PC-9 (cell line): Measurements from ENCODE around the gene CRACDL. TPM values are rescaled to one million over a fixed set of nuclear protein-coding genes. Genes with fewer than 3 reads are reported as not detected.
A peak's percentile ranks its signal among the peaks of the same experiment; 100 is the strongest.

Source experiments
- BruUV-seq: library from RNA; stranded (reverse); fragments of 400-500 nt; replicated peaks from 2 replicates; lab custom pipeline; 2021; lab: Mats Ljungman, UMichigan
- CTCF ChIA-PET: fragments of 300-600 bp; sonication (Branson Sonifier 250); formaldehyde crosslinking; loops from one replicate; lab custom pipeline; 2022; ENCODE audit warnings: antibody characterized with exemption; lab: Charles Lee
- POLR2A ChIA-PET: fragments of 300-600 bp; sonication (Branson Sonifier 250); formaldehyde crosslinking; loops from one replicate; lab custom pipeline; 2022; ENCODE audit warnings: antibody characterized with exemption; ENCODE audit not compliant: unreplicated experiment; lab: Charles Lee
- DNase-seq, 2 experiments: peaks; one replicate each; pipeline versions ENCODE4 v3.0.0 to v3.0.0-alpha.2; 2015 to 2022; ENCODE audit warnings: mixed read lengths in 1 of 2
- H2AFZ ChIP-seq: fragments of 200-600 bp; sonication (generic); 2 replicates; pipeline ENCODE4 v1.8.1; 2017; ENCODE audit warnings: antibody characterized with exemption
- H3F3A ChIP-seq: fragments of 200-600 bp; sonication (generic); 2 replicates; pipeline ENCODE4 v1.8.1; 2017; ENCODE audit warnings: antibody characterized with exemption, mild to moderate bottlenecking, low read depth; ENCODE audit not compliant: insufficient read depth
- H3K27ac ChIP-seq: fragments of 200-600 bp; sonication (generic); 2 replicates; pipeline ENCODE4 v1.6.1; 2016; ENCODE audit warnings: mixed run types
- H3K27me3 ChIP-seq: fragments of 200-600 bp; sonication (generic); 2 replicates; pipeline ENCODE4 v1.6.1; 2016; ENCODE audit warnings: low read depth, mixed run types; ENCODE audit not compliant: insufficient read depth
- H3K36me3 ChIP-seq: fragments of 200-600 bp; sonication (generic); 2 replicates; pipeline ENCODE4 v1.6.1; 2016; ENCODE audit warnings: low read depth, mixed run types
- H3K4me1 ChIP-seq: fragments of 200-600 bp; sonication (generic); replicated peaks from 2 replicates; pipeline ENCODE4 v1.6.1; 2016; ENCODE audit warnings: mixed run types; ENCODE audit not compliant: insufficient read depth
- H3K4me2 ChIP-seq: fragments of 200-600 bp; sonication (generic); 2 replicates; pipeline ENCODE4 v1.6.1; 2017; ENCODE audit warnings: mixed run types
- H3K4me3 ChIP-seq: fragments of 200-600 bp; sonication (generic); 2 replicates; pipeline ENCODE4 v1.6.1; 2016; ENCODE audit warnings: mixed run types
- H3K79me2 ChIP-seq: fragments of 200-600 bp; sonication (generic); 2 replicates; pipeline ENCODE4 v1.6.1; 2017; ENCODE audit warnings: low read depth, mixed run types
- H3K9me2 ChIP-seq: fragments of 200-600 bp; sonication (generic); 2 replicates; pipeline ENCODE4 v1.8.1; 2017; ENCODE audit warnings: mild to moderate bottlenecking; ENCODE audit not compliant: insufficient read depth
- H3K9me3 ChIP-seq: fragments of 200-600 bp; sonication (generic); 2 replicates; pipeline ENCODE4 v1.8.1; 2016; ENCODE audit warnings: low read depth; ENCODE audit not compliant: insufficient read depth
- H4K20me1 ChIP-seq: fragments of 200-600 bp; sonication (generic); 2 replicates; pipeline ENCODE4 v1.8.1; 2017; ENCODE audit not compliant: insufficient read depth
- EZH2 ChIP-seq: fragments of 200-600 bp; sonication (generic); IDR thresholded peaks from 2 replicates; pipeline ENCODE4 v1.8.0; 2017; ENCODE audit warnings: antibody characterized with exemption, low read depth
- intact Hi-C: fragments of 100-400 bp; cut with micrococcal nuclease; formaldehyde crosslinking; loops from one replicate; pipeline ENCODE4 v1.10.0; 2022; ENCODE audit not compliant: unreplicated experiment
- total RNA-seq: library from RNA; stranded (reverse); gene quantifications from 2 replicates; pipeline ENCODE4 v1.2.3, GENCODE V29; 2021
- TF ChIP-seq, protein P1 (sequence below): fragments of 200-600 bp; sonication (generic); conservative IDR thresholded peaks from 2 replicates; pipeline ENCODE4 v1.6.1; 2017; ENCODE audit warnings: mixed run types, antibody characterized with exemption, mild to moderate bottlenecking, moderate library complexity

Gene CRACDL
- total RNA-seq, 1 experiment from 2014 or later: 33.7 TPM

DNA sequence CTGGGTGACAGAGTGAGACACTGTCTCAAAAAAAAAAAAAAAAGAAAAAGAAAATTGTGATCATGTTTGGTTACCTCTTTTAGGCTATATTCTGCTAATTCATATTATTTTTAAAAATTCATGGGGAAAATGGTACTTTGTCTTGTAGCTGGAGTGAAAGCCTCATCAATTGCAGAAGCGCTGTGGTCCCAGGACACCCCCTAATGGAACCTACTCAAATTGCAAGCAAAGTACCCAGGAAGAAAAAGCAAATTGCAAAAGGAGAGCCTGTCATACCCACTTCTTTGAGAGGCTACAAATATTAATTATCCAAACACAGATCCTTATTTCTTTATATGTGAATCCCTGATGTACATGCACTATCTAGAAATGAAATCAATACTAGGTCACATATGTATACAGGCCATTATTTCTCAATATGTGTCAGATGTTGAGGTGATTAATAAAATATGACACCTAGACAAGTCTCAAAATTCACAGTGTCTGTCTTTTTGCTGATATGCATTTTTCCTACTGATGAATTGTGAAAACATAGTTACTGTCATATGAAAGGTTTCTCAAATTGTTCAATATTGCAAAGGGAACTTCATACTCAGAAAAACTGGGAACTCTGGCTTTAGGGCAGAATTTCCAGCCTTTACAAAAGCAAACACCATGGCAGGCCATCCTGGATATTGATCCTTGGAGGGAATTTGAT, 12.6 kb downstream of the CRACDL start:
- H3K36me3 ChIP-seq: no peaks in the 10 kb centered on the region
- no peaks in the 10 kb centered on the region for H3K9me3 ChIP-seq
- no peak overlapping the region for H3K4me2 ChIP-seq
- no peak overlapping the region for H3K27ac ChIP-seq
- ChIA-PET CTCF (no interaction called here), POLR2A (no interaction called here)
- H3K4me3 ChIP-seq: no peak overlapping the region
- intact Hi-C loops: no loop called here
- H3K79me2 ChIP-seq: no peaks in the 10 kb centered on the region
- BruUV-seq: no TSS peak
- no peak overlapping the region for H2AFZ ChIP-seq
- TF ChIP-seq EZH2: no peak
- TF ChIP-seq, protein P1, sequence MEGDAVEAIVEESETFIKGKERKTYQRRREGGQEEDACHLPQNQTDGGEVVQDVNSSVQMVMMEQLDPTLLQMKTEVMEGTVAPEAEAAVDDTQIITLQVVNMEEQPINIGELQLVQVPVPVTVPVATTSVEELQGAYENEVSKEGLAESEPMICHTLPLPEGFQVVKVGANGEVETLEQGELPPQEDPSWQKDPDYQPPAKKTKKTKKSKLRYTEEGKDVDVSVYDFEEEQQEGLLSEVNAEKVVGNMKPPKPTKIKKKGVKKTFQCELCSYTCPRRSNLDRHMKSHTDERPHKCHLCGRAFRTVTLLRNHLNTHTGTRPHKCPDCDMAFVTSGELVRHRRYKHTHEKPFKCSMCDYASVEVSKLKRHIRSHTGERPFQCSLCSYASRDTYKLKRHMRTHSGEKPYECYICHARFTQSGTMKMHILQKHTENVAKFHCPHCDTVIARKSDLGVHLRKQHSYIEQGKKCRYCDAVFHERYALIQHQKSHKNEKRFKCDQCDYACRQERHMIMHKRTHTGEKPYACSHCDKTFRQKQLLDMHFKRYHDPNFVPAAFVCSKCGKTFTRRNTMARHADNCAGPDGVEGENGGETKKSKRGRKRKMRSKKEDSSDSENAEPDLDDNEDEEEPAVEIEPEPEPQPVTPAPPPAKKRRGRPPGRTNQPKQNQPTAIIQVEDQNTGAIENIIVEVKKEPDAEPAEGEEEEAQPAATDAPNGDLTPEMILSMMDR: peak; percentile 46; the same call in 1 of the 2 replicates
- H3F3A ChIP-seq: no peaks in the 10 kb centered on the region
- H3K4me1 ChIP-seq: no peaks in the 10 kb centered on the region
- H3K27me3 ChIP-seq: no peaks in the 10 kb centered on the region
- H4K20me1 ChIP-seq: no peaks in the 10 kb centered on the region
- H3K9me2 ChIP-seq: no peaks in the 10 kb centered on the region
- no peak for DNase-seq

DNA sequence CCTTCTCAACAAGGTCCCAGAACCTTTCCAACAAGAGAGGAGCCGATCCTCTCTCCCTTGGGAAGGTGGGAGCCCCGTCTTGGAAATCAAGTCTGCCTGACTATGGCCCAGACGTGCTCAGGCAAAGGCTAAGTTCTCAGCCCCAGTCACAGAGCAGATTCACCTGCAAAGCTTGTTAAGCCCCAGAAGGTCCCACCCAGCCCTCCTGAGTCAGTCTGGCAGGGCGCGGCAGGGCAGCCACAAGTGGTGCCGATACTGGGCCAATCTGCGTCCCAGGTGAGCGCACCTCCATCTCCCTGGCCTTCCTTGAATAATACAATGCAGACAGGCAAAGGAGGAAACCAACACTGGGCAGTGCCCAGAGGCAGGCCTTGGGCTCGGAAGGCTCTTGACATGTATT, 15.0 kb downstream of the CRACDL start:
- Histone ChIP-seq H3K27ac (no peak overlapping the region), H4K20me1 (no peaks in the 10 kb centered on the region), H3K9me3 (no peaks in the 10 kb centered on the region), H3K79me2 (no peaks in the 10 kb centered on the region), H2AFZ (no peak overlapping the region), H3F3A (no peaks in the 10 kb centered on the region), H3K9me2 (no peaks in the 10 kb centered on the region), H3K4me1 (no peaks in the 10 kb centered on the region), H3K4me2 (no peak overlapping the region), H3K4me3 (no peak overlapping the region), H3K36me3 (no peaks in the 10 kb centered on the region), H3K27me3 (no peaks in the 10 kb centered on the region)
- TF ChIP-seq, protein P1: no peak
- TF ChIP-seq EZH2: no peak
- CTCF ChIA-PET: no interaction called here
- intact Hi-C loops: no loop called here
- BruUV-seq: no TSS peak
- POLR2A ChIA-PET: no interaction called here
- DNase-seq: no peak

DNA sequence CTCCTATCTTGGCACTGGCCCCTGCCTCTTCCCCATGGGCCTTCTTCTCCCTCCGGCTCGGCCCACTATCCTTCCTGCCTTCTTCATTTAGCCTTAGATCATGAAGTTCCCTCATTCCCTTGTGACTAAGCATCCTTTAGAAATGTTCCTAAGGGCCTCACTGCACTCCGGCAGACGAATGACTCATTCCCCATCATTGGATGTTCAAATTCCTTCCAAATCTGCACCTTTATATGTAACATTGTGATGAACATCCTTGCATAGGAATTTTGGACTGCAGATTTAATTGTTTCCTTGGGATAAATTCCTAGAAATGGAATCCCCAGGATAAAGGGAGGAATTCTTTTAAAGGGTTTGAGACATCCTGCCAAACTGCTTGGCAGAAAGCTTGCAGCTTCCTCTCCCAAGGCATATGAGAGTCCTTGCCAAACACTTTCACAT, 19.0 kb downstream of the CRACDL start:
- CTCF ChIA-PET: no interaction called here
- Histone ChIP-seq H3K27ac (no peak overlapping the region), H4K20me1 (no peaks in the 10 kb centered on the region), H3K4me2 (no peak overlapping the region), H3K9me2 (no peaks in the 10 kb centered on the region), H3F3A (no peaks in the 10 kb centered on the region), H3K27me3 (no peaks in the 10 kb centered on the region), H3K4me3 (no peak overlapping the region), H2AFZ (no peak overlapping the region), H3K36me3 (no peaks in the 10 kb centered on the region), H3K9me3 (no peaks in the 10 kb centered on the region), H3K4me1 (no peaks in the 10 kb centered on the region), H3K79me2 (no peaks in the 10 kb centered on the region)
- DNase-seq: peak in 1 of 2 experiments; percentile 61
- POLR2A ChIA-PET: no interaction called here
- intact Hi-C loops: no loop called here
- no TSS peak for BruUV-seq
- TF ChIP-seq, protein P1: no peak
- TF ChIP-seq EZH2: no peak
